Measurements from ENCODE around the gene ADGRL1.

Gene ADGRL1

DNA sequence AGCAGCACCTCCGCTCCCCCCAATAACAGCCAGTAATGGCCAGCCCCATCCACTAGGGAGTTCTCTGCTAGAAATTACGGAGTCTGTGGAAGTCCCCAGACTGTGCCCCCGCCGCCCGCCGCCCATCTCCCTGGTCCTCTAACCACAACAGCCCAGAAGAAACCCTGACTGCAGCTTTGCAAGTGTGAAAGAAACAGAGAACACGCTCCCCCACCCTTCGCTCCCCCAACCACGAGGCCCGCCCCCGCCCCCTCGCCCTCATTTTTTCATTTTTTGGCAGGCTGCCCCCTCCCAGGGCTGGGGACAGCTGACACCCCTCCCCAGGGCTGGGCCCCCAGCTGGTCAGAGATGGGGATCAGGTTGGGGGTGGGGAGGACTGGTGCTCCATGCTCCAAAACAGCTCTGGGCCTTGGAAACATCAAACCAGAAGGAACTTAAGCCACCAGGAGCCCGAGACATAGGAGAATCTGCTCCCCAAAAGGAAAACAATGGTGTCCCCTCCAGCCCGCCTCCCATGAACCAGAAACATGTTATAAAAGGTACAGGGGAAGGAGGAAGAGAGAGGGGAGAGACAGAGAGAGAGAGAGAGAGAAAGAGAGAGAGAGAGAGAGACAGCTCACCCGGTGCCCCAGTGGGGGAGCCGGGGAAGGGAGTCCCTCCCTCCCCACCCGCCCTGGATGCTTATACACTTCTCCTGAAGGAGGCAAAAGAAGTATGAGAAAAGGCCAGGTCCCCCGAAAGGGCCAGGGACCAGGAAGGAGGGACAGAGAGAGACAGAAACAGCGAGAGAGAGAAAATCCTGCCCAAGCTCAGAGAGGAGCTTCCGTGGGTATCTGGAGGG lies 39.8 kb downstream of the ADGRL1 start:
- Histone ChIP-seq H4K8ac (ENCODE audit: low read depth, low read length) (no peak overlapping the region), H3K27ac (replicated peaks; ENCODE audit: low read length) (peak overlapping the region; percentile 24), H2BK12ac (ENCODE audit: low read length) (no peak overlapping the region), H3K4me2 (ENCODE audit: insufficient read depth, low read length, poor library complexity, severe bottlenecking) (no peak overlapping the region), H3K9ac (ENCODE audit: low read depth, low read length, poor library complexity) (no peak overlapping the region), H3K4me3 (ENCODE audit: low read length in 2 of 2) (no peak overlapping the region), H2BK15ac (ENCODE audit: low read length) (no peak overlapping the region), H3K18ac (ENCODE audit: low read length) (no peak overlapping the region), H3K79me1 (ENCODE audit: low read depth, low read length) (peaks cover 8% of the 10 kb centered on the region), H4K91ac (ENCODE audit: low read depth, low read length, poor library complexity) (no peak overlapping the region), H3K27me3 (ENCODE audit: control insufficient read depth in 3 of 3, insufficient read depth in 3 of 3, low read depth in 1 of 3, low read length in 3 of 3) (no peaks in the 10 kb centered on the region), H2AK5ac (ENCODE audit: low read depth, low read length) (no peak overlapping the region), H3K9me3 (replicated peaks in 1 of 2; ENCODE audit: control insufficient read depth in 2 of 2, insufficient read depth in 1 of 2, low read depth in 1 of 2, low read length in 2 of 2) (peaks cover 1 to 8% of the 10 kb centered on the region in 2 donors), H3K36me3 (replicated peaks in 1 of 2; ENCODE audit: control insufficient read depth in 2 of 2, insufficient read depth in 2 of 2, low read length in 2 of 2) (peaks cover 39 to 46% of the 10 kb centered on the region in 2 donors), H3K4me1 (ENCODE audit: control insufficient read depth in 2 of 2, insufficient read depth in 1 of 2, low read depth in 1 of 2, low read length in 2 of 2) (peaks cover 12 to 24% of the 10 kb centered on the region in 2 donors), H3K4ac (ENCODE audit: low read length) (no peak overlapping the region), H3K14ac (ENCODE audit: low read length) (no peak overlapping the region), H2BK120ac (ENCODE audit: low read depth, low read length) (no peak overlapping the region), H3K23ac (ENCODE audit: low read depth, low read length, poor library complexity) (no peak overlapping the region), H2BK5ac (ENCODE audit: low read length) (peak overlapping the region; percentile 77), H2AFZ (ENCODE audit: low read length) (no peak overlapping the region)
- WGBS, 2 donors (ENCODE audit: extremely low coverage in 2 of 2, insufficient read length in 2 of 2, insufficient replicate concordance in 1 of 2), result no CpG with 5 or more reads among the region's 20 CpGs
- DNase-seq (ENCODE audit: low spot score), result no peak

DNA sequence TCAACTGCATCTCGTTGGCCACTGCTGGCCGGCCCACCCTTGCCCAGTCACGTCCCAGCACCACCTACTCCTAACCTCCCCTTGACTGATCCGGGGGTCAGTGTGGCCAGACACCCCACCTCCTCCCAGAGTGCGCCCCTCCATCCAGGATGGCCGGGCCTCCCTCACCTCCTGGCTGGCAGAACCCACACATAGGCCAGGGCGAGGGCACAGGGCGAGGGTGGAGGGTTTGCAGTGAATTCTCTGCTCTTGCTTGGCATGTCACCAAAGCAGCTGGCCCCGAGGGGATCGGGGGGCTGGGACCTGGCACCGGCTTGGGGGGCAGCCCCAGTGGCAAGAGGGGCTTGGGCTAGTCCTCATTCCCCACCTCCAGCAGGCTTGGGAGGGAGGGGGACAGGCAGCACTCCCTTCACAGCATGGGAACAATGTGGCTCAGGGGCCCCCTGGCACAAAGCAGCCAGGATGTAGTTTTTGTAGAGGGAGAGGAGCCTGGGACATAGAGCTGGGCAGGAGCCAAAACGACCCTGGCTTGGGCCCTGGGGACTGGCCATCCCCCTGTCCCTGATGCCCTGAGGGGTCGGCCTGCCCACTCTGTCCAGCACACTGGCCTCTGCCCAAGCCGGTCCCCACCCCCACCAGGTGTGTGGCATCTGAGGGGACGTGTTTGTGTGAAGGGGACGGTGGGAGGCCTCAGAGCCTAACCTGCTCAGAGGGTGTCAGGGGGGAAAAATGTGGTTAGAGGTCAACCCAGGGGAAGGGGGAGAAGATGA lies 41.1 kb downstream of the ADGRL1 start:
- Histone ChIP-seq H3K4me3 (ENCODE audit: low read length in 2 of 2) (no peak overlapping the region), H2BK120ac (ENCODE audit: low read depth, low read length) (no peak overlapping the region), H3K4me1 (ENCODE audit: control insufficient read depth in 2 of 2, insufficient read depth in 1 of 2, low read depth in 1 of 2, low read length in 2 of 2) (peaks cover 12 to 24% of the 10 kb centered on the region in 2 donors), H3K27ac (replicated peaks; ENCODE audit: low read length) (no peak overlapping the region), H3K18ac (ENCODE audit: low read length) (peak overlapping the region; percentile 92), H2BK5ac (ENCODE audit: low read length) (peak overlapping the region; percentile 77), H3K36me3 (replicated peaks in 1 of 2; ENCODE audit: control insufficient read depth in 2 of 2, insufficient read depth in 2 of 2, low read length in 2 of 2) (peaks cover 31 to 40% of the 10 kb centered on the region in 2 donors), H3K14ac (ENCODE audit: low read length) (peak overlapping the region; percentile 99), H2AFZ (ENCODE audit: low read length) (no peak overlapping the region), H2BK15ac (ENCODE audit: low read length) (no peak overlapping the region), H2AK5ac (ENCODE audit: low read depth, low read length) (peak overlapping the region; percentile 81), H3K4me2 (ENCODE audit: insufficient read depth, low read length, poor library complexity, severe bottlenecking) (no peak overlapping the region), H3K27me3 (ENCODE audit: control insufficient read depth in 3 of 3, insufficient read depth in 3 of 3, low read depth in 1 of 3, low read length in 3 of 3) (no peaks in the 10 kb centered on the region), H3K9me3 (replicated peaks in 1 of 2; ENCODE audit: control insufficient read depth in 2 of 2, insufficient read depth in 1 of 2, low read depth in 1 of 2, low read length in 2 of 2) (peaks cover 0 to 1% of the 10 kb centered on the region in 2 donors), H4K91ac (ENCODE audit: low read depth, low read length, poor library complexity) (no peak overlapping the region), H3K9ac (ENCODE audit: low read depth, low read length, poor library complexity) (peak overlapping the region; percentile 77), H3K4ac (ENCODE audit: low read length) (no peak overlapping the region), H4K8ac (ENCODE audit: low read depth, low read length) (peak overlapping the region; percentile 98), H2BK12ac (ENCODE audit: low read length) (peak overlapping the region; percentile 90), H3K79me1 (ENCODE audit: low read depth, low read length) (peaks cover 8% of the 10 kb centered on the region), H3K23ac (ENCODE audit: low read depth, low read length, poor library complexity) (peak overlapping the region; percentile 43)
- no CpG with 5 or more reads among the region's 16 CpGs for WGBS, 2 donors (ENCODE audit: extremely low coverage in 2 of 2, insufficient read length in 2 of 2, insufficient replicate concordance in 1 of 2)
- DNase-seq (ENCODE audit: low spot score), result no peak

DNA sequence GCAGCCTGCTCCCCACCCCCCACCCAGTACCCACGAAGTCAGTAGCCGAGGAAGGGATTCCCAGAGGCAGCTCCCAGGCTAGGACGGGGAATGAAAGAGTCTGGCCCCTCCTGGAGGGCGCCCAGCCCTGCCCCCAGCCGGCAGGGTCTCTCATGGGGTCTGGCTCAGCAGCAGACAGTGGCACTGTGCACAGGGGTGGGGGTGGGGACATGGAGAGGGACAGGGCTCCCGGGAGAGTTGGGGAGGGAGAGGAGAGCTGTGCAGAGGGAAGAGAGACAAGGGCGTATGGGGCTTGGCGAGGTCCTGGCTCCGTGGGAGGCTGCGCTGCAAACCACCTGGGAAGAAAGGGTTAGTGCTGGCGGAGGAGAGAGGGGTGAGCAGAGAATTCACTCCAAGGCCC lies 41.9 kb downstream of the ADGRL1 start:
- Histone ChIP-seq H3K9me3 (replicated peaks in 1 of 2; ENCODE audit: control insufficient read depth in 2 of 2, insufficient read depth in 1 of 2, low read depth in 1 of 2, low read length in 2 of 2) (peaks cover 0 to 1% of the 10 kb centered on the region in 2 donors), H3K9ac (ENCODE audit: low read depth, low read length, poor library complexity) (peak overlapping the region; percentile 64), H3K14ac (ENCODE audit: low read length) (no peak overlapping the region), H2BK12ac (ENCODE audit: low read length) (no peak overlapping the region), H3K4ac (ENCODE audit: low read length) (no peak overlapping the region), H3K27ac (replicated peaks; ENCODE audit: low read length) (no peak overlapping the region), H3K27me3 (ENCODE audit: control insufficient read depth in 3 of 3, insufficient read depth in 3 of 3, low read depth in 1 of 3, low read length in 3 of 3) (no peaks in the 10 kb centered on the region), H2BK120ac (ENCODE audit: low read depth, low read length) (no peak overlapping the region), H4K8ac (ENCODE audit: low read depth, low read length) (no peak overlapping the region), H4K91ac (ENCODE audit: low read depth, low read length, poor library complexity) (no peak overlapping the region), H3K79me1 (ENCODE audit: low read depth, low read length) (peaks cover 8% of the 10 kb centered on the region), H3K36me3 (replicated peaks in 1 of 2; ENCODE audit: control insufficient read depth in 2 of 2, insufficient read depth in 2 of 2, low read length in 2 of 2) (peaks cover 34 to 41% of the 10 kb centered on the region in 2 donors), H3K4me2 (ENCODE audit: insufficient read depth, low read length, poor library complexity, severe bottlenecking) (no peak overlapping the region), H2BK5ac (ENCODE audit: low read length) (no peak overlapping the region), H3K23ac (ENCODE audit: low read depth, low read length, poor library complexity) (no peak overlapping the region), H3K4me3 (ENCODE audit: low read length in 2 of 2) (no peak overlapping the region), H2AK5ac (ENCODE audit: low read depth, low read length) (peak overlapping the region; percentile 81), H3K18ac (ENCODE audit: low read length) (peak overlapping the region; percentile 71), H2AFZ (ENCODE audit: low read length) (no peak overlapping the region), H3K4me1 (ENCODE audit: control insufficient read depth in 2 of 2, insufficient read depth in 1 of 2, low read depth in 1 of 2, low read length in 2 of 2) (peaks cover 12 to 24% of the 10 kb centered on the region in 2 donors), H2BK15ac (ENCODE audit: low read length) (no peak overlapping the region)
- DNase-seq (ENCODE audit: low spot score), result no peak
- no CpG with 5 or more reads among the region's 11 CpGs for WGBS, 2 donors (ENCODE audit: extremely low coverage in 2 of 2, insufficient read length in 2 of 2, insufficient replicate concordance in 1 of 2)

DNA sequence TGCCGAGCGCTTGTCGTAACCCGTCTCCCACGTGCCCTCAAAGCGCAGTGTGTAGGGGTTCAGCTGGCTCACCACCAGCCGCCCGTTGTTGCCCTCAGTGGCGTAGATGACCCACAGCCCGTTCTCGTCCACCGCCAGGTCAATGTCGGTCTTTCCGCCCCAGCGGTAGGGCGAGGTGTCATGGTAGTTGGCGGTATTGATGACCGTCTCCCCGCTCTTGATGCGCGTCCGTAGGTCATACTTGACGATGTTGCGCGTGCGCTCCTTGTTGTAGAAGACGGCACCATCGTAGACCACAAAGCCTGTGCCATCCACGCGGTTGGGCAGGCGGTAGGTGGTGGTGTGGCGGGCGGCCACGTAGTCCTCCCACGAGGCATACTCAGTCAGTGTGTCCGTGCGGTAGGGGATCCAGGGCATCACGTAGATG lies 43.1 kb downstream of the ADGRL1 start:
- Histone ChIP-seq H4K91ac (ENCODE audit: low read depth, low read length, poor library complexity) (no peak overlapping the region), H2AFZ (ENCODE audit: low read length) (no peak overlapping the region), H3K9ac (ENCODE audit: low read depth, low read length, poor library complexity) (peak overlapping the region; percentile 70), H2BK12ac (ENCODE audit: low read length) (peak overlapping the region; percentile 41), H3K27me3 (ENCODE audit: control insufficient read depth in 3 of 3, insufficient read depth in 3 of 3, low read depth in 1 of 3, low read length in 3 of 3) (no peaks in the 10 kb centered on the region), H2BK120ac (ENCODE audit: low read depth, low read length) (peak overlapping the region; percentile 81), H3K4me1 (ENCODE audit: control insufficient read depth in 2 of 2, insufficient read depth in 1 of 2, low read depth in 1 of 2, low read length in 2 of 2) (peaks cover 12 to 21% of the 10 kb centered on the region in 2 donors), H3K79me1 (ENCODE audit: low read depth, low read length) (peaks cover 8% of the 10 kb centered on the region), H3K14ac (ENCODE audit: low read length) (peak overlapping the region; percentile 2), H3K27ac (replicated peaks; ENCODE audit: low read length) (no peak overlapping the region), H2BK5ac (ENCODE audit: low read length) (no peak overlapping the region), H3K36me3 (replicated peaks in 1 of 2; ENCODE audit: control insufficient read depth in 2 of 2, insufficient read depth in 2 of 2, low read length in 2 of 2) (peaks cover 40 to 48% of the 10 kb centered on the region in 2 donors), H4K8ac (ENCODE audit: low read depth, low read length) (peak overlapping the region; percentile 98), H3K4me2 (ENCODE audit: insufficient read depth, low read length, poor library complexity, severe bottlenecking) (no peak overlapping the region), H3K4ac (ENCODE audit: low read length) (no peak overlapping the region), H3K23ac (ENCODE audit: low read depth, low read length, poor library complexity) (peak overlapping the region; percentile 52), H2AK5ac (ENCODE audit: low read depth, low read length) (peak overlapping the region; percentile 61), H3K18ac (ENCODE audit: low read length) (no peak overlapping the region), H3K4me3 (ENCODE audit: low read length in 2 of 2) (peak overlapping the region in 1 of 2 donors; percentile 27), H3K9me3 (replicated peaks in 1 of 2; ENCODE audit: control insufficient read depth in 2 of 2, insufficient read depth in 1 of 2, low read depth in 1 of 2, low read length in 2 of 2) (peaks cover 0 to 1% of the 10 kb centered on the region in 2 donors), H2BK15ac (ENCODE audit: low read length) (no peak overlapping the region)
- no peak for DNase-seq (ENCODE audit: low spot score)
- no CpG with 5 or more reads among the region's 38 CpGs for WGBS, 2 donors (ENCODE audit: extremely low coverage in 2 of 2, insufficient read length in 2 of 2, insufficient replicate concordance in 1 of 2)
